ENCODE measurements around the gene ERN1.

GRCh38 chr17:64178011-64178825, 48.3 kb upstream of the ERN1 start:
- TF ChIP-seq POLR2A (IDR thresholded peaks at IDR 0.05) (no peak), CTCF (IDR thresholded peaks at IDR 0.05) (no peak)
